Measurements from ENCODE around the gene VPS37B.

VPS37B gene

GRCh38 chr12:122886161-122886560 lies 9.8 kb downstream of the VPS37B start:
- TF ChIP-seq CTCF (IDR thresholded peaks at IDR 0.05; ENCODE audit: insufficient read depth, low read length, missing control alignments) = no peak
- POLR2A ChIA-PET = no interaction called here
- CTCF ChIA-PET = interaction anchor here (0.7 to 1.9 kb wide), 4 partner anchors 8 to 27 kb away, joined by 3 to 4 read pairs (median 4); no protein-coding TSS in a partner anchor
- H3K4me3 ChIP-seq (ENCODE audit: low read depth, low read length) = no peak overlapping the region
- DNase-seq (ENCODE audit: low read depth, low spot score) = no peak

DNA sequence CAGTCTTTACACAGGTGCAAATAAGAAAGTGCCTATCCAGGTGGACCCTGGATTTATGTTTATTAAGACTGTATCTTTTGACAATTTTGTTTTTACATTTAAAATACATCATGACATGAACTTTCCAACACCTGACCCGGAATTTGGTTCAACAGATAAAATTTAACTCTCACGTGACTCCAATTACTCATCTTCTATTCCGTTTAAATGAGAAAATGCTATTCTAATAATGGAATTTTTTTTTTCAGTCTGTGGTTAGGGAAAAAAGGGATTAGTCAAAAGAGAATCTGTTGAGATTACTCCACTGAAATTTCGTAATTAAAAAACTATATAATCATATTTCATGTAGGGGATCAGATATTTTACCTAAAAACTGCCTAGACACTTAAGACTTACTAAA lies 11.1 kb downstream of the VPS37B start:
- CTCF ChIA-PET = interaction anchor here (1.4 to 6.4 kb wide), 3 partner anchors 10 to 24 kb away, joined by 3 to 38 read pairs (median 4); no protein-coding TSS in a partner anchor

DNA sequence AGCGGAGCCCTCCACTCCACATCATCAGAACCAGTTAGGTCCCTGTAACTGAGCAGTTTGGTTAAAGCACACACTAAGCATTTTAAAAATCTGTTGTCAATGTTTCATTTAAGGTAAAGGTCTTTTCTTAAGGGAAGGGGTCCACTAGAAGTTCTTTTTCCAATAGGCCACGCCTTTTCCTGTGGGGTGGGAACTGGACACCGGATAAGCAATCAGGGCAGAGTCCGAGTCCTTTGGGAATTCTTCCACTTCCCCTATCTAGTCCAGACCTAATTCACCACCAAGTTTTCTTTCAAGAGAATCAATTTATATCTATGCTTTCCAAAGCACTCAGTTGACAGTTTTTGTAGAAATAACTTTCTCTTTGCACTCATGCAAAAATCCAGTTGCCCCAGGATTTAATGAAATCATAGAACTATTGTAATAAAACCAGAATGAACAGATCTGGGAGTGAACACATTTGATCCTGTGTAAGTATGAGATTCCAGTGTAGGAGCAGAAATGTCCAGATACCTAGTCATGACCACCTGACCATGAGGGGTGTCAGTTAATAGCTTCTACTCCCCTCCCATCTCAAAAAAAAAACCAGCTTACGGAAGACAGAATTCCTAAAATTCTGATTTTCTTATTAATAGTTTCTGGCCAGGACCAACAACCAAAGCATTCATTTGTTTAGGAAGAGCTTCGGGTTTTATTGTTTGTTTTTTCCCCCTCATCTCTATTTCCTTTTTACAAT lies 11.7 kb downstream of the VPS37B start:
- ChIA-PET CTCF (interaction anchor here (0.6 to 6.4 kb wide), 3 partner anchors 8 to 24 kb away, joined by 3 to 38 read pairs (median 3); no protein-coding TSS in a partner anchor), POLR2A (interaction anchor here (0.6 kb wide), 1 partner anchor 41 kb away, joined by 4 read pairs; no protein-coding TSS in a partner anchor)
- H3K4me3 ChIP-seq (ENCODE audit: low read depth, low read length) = no peak overlapping the region
- no peak for DNase-seq (ENCODE audit: low read depth, low spot score)
- TF ChIP-seq CTCF (IDR thresholded peaks at IDR 0.05; ENCODE audit: insufficient read depth, low read length, missing control alignments) = no peak

More for the DNA sequence above, 11.1 kb downstream of the VPS37B start:
- no peak overlapping the region for H3K4me3 ChIP-seq (ENCODE audit: low read depth, low read length)
- POLR2A ChIA-PET = no interaction called here
- DNase-seq (ENCODE audit: low read depth, low spot score) = no peak
- no peak for TF ChIP-seq CTCF (IDR thresholded peaks at IDR 0.05; ENCODE audit: insufficient read depth, low read length, missing control alignments)

GRCh38 chr12:122882908-122883558 lies 12.9 kb downstream of the VPS37B start:
- POLR2A ChIA-PET = no interaction called here
- DNase-seq (ENCODE audit: low read depth, low spot score) = no peak
- CTCF ChIA-PET = interaction anchor here (1.0 to 6.4 kb wide), 8 partner anchors 8 to 89 kb away, joined by 3 to 38 read pairs (median 11); partner anchors contain the start of gene VPS37B
- H3K4me3 ChIP-seq (ENCODE audit: low read depth, low read length) = no peak overlapping the region
- no peak for TF ChIP-seq CTCF (IDR thresholded peaks at IDR 0.05; ENCODE audit: insufficient read depth, low read length, missing control alignments)

DNA sequence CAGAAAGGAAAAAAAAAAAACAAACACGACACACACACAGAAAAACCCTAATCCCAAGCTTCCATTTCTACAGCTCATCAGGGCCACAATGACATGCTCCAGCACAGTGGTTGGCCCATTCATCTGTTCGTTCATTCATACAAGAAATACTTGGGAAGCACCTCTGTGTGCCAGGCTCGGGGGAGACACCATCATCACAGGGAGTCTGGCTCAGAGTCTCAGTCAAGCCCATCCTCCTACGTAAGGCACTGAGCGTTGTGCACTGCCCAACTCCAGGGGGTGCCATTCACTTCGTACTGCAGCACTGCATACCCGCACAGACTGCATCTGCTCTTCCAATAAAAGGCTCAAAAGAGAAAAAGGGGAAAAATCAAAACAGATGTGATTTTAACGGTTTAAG lies 15.3 kb downstream of the VPS37B start:
- ChIA-PET POLR2A (interaction anchor here (1.9 kb wide), 1 partner anchor 9 kb away, joined by 5 read pairs; no protein-coding TSS in a partner anchor), CTCF (interaction anchor here (0.8 to 6.4 kb wide), 17 partner anchors 8 to 355 kb away, joined by 3 to 38 read pairs (median 5); partner anchors contain the start of gene VPS37B)
- DNase-seq (ENCODE audit: low read depth, low spot score) = no peak
- no peak overlapping the region for H3K4me3 ChIP-seq (ENCODE audit: low read depth, low read length)
- peak; percentile 71 for TF ChIP-seq CTCF (IDR thresholded peaks at IDR 0.05; ENCODE audit: insufficient read depth, low read length, missing control alignments)

All from AG04449 (cell line).